Neutrophil (primary cell): Measurements from ENCODE around the gene ADPGK.
"Not testable (repeated sequence)": the region's sequence is repeated elsewhere in the genome, so short reads cannot be mapped to it uniquely, and the experiment has no call there.

ENCODE experiments used
- H3K27ac ChIP-seq: fragments of 200-600 bp; sonication (generic); 2 replicates; pipeline ENCODE4 v1.5.1; 2016; ENCODE audit warnings: mild to moderate bottlenecking, moderate library complexity
- H3K27me3 ChIP-seq: fragments of 200-600 bp; sonication (generic); 2 replicates; pipeline ENCODE4 v1.6.0; 2016; ENCODE audit warnings: mild to moderate bottlenecking
- H3K36me3 ChIP-seq: fragments of 200-600 bp; sonication (generic); 2 replicates; pipeline ENCODE4 v1.5.1; 2017
- H3K4me1 ChIP-seq, 2 experiments: fragments of 200-600 bp in 1 of 2; sonication (generic) in 1 of 2; 1 replicate in 1 of 2; 2 replicates in 1 of 2; pipeline versions ENCODE4 v1.5.1 to v1.6.1; 2013 to 2016; ENCODE audit warnings: low read depth in 1 of 2, low read length in 1 of 2, mild to moderate bottlenecking in 1 of 2, moderate library complexity in 1 of 2; ENCODE audit not compliant: control insufficient read depth in 1 of 2, insufficient read depth in 1 of 2
- H3K4me3 ChIP-seq, 2 experiments: fragments of 200-600 bp in 1 of 2; sonication (generic) in 1 of 2; 1 replicate in 1 of 2; 2 replicates in 1 of 2; pipeline ENCODE4 v1.5.1; 2013 to 2016; ENCODE audit warnings: low read depth in 1 of 2, low read length in 1 of 2, mild to moderate bottlenecking in 1 of 2, moderate library complexity in 1 of 2
- H3K9me3 ChIP-seq: fragments of 200-600 bp; sonication (generic); 2 replicates; pipeline ENCODE4 v1.5.1; 2016
- TF ChIP-seq, protein P1 (sequence below): fragments of 200-600 bp; sonication (generic); IDR thresholded peaks from 2 replicates; pipeline ENCODE4 v1.5.1; 2016; ENCODE audit warnings: antibody characterized with exemption

Gene ADPGK

GRCh38 chr15:72733941-72734738, 49.4 kb downstream of the ADPGK start:
- no peaks in the 10 kb centered on the region for H3K27me3 ChIP-seq
- H3K4me3 ChIP-seq = no peak overlapping the region
- H3K36me3 ChIP-seq = peaks cover 46% of the 10 kb centered on the region
- H3K9me3 ChIP-seq = no peaks in the 10 kb centered on the region
- H3K27ac ChIP-seq = no peak overlapping the region
- no peaks in the 10 kb centered on the region for H3K4me1 ChIP-seq
- TF ChIP-seq, protein P1, sequence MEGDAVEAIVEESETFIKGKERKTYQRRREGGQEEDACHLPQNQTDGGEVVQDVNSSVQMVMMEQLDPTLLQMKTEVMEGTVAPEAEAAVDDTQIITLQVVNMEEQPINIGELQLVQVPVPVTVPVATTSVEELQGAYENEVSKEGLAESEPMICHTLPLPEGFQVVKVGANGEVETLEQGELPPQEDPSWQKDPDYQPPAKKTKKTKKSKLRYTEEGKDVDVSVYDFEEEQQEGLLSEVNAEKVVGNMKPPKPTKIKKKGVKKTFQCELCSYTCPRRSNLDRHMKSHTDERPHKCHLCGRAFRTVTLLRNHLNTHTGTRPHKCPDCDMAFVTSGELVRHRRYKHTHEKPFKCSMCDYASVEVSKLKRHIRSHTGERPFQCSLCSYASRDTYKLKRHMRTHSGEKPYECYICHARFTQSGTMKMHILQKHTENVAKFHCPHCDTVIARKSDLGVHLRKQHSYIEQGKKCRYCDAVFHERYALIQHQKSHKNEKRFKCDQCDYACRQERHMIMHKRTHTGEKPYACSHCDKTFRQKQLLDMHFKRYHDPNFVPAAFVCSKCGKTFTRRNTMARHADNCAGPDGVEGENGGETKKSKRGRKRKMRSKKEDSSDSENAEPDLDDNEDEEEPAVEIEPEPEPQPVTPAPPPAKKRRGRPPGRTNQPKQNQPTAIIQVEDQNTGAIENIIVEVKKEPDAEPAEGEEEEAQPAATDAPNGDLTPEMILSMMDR = no peak

GRCh38 chr15:72732516-72732915, 51.0 kb downstream of the ADPGK start:
- H3K36me3 ChIP-seq = peaks cover 31% of the 10 kb centered on the region

DNA sequence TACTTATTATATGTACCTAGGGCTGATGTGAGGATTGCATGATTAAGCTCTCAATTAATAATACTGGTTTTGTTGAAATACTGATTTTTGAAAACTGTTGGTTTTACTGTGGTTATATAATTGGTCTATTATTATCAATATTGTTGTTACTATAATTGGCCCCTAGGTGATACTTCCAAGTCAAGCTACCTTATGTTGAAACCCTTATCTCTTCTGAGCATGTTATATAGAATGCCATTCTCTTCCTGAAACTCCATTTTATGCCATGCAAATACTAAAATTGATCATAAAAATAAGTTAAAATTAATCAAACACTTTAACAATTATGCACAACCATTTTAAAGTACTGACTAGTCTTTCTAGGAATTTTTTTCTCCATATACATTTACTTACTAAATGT, 51.5 kb downstream of the ADPGK start:
- no peaks in the 10 kb centered on the region for H3K9me3 ChIP-seq
- no peak overlapping the region for H3K4me3 ChIP-seq
- H3K27ac ChIP-seq = no peak overlapping the region
- H3K27me3 ChIP-seq = no peaks in the 10 kb centered on the region
- H3K36me3 ChIP-seq = peaks cover 27% of the 10 kb centered on the region
- no peaks in the 10 kb centered on the region for H3K4me1 ChIP-seq
- TF ChIP-seq, protein P1 = no peak

More at GRCh38 chr15:72732516-72732915, 51.0 kb downstream of the ADPGK start:
- Histone ChIP-seq H3K27me3 (no peaks in the 10 kb centered on the region), H3K4me1 (no peaks in the 10 kb centered on the region), H3K9me3 (no peaks in the 10 kb centered on the region), H3K27ac (no peak overlapping the region), H3K4me3 (no peak overlapping the region)
- TF ChIP-seq, protein P1 = no peak

- TF ChIP-seq, protein P1 = no peak
- H3K27ac ChIP-seq = no peak overlapping the region
- H3K9me3 ChIP-seq = no peaks in the 10 kb centered on the region
- H3K36me3 ChIP-seq = peaks cover 5% of the 10 kb centered on the region
- H3K4me1 ChIP-seq = no peaks in the 10 kb centered on the region
- no peak overlapping the region for H3K4me3 ChIP-seq
- no peaks in the 10 kb centered on the region for H3K27me3 ChIP-seq
Observed at GRCh38 chr15:72728821-72729220, 54.7 kb downstream of the ADPGK start.

DNA sequence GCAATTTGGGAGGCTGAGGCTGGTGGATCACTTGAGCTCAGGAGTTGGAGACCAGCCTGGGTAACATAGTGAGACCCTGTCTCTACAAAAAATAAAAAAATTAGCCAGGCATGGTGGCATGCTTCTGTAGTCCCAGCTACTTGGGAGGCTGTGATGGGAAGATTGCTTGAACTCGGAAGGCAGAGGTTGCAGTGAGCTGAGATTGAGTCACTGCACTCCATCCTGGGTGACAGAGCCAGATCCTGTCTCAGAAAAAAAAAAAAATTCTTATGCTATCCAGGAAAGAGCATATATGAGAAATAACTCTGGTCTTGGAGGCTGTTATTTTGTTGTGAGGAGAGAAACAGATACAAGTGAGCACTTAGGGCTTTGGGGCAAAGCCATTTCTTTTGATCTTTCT, 55.3 kb downstream of the ADPGK start:
- not testable (repeated sequence) for H3K36me3 ChIP-seq, H3K27ac ChIP-seq, H3K4me1 ChIP-seq, H3K4me3 ChIP-seq, H3K9me3 ChIP-seq, H3K27me3 ChIP-seq

DNA sequence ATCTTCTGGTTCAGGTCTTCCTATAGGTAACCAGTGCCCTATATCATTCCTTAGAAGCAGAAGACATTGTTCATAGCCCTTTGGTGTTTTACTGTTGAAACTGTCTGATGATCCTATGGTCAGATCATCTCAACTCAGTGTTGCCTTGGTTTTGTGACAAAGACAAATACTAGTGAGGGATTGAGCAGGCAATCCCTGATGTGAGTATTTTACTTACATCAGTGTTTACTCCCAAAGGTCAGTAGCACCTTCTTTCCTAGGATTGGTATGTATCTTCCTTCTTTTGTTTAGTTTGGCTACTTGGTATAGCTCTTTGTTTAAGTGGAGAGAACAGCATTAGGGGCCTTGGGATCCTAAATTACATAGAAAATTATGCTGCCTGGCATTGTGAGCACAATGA, 56.4 kb downstream of the ADPGK start:
- Histone ChIP-seq H3K4me1 (no peaks in the 10 kb centered on the region), H3K4me3 (no peak overlapping the region), H3K9me3 (no peaks in the 10 kb centered on the region), H3K27ac (no peak overlapping the region), H3K27me3 (no peaks in the 10 kb centered on the region), H3K36me3 (peaks cover 5% of the 10 kb centered on the region)
- TF ChIP-seq, protein P1 = no peak

DNA sequence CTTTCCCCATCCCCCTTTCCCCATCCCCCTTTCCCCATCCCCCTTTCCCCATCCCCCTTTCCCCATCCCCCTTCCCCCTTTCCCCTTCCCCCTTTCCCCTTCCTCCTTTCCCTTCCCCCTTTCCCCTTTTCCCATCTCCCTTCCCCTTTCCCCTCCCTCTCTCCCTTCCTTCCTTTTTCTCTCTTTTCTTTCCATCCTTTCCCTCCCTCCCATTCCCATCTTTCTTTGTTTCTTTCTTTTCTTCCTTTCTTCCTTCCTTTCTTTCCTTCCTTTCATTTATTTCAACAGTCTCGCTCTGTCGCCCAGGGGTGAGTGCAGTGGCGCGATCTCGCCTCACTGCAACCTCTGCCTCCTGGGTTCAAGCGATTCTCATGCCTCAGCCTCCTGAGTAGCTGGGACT, 57.7 kb downstream of the ADPGK start:
- not testable (repeated sequence) for H3K4me1 ChIP-seq, H3K27ac ChIP-seq, H3K9me3 ChIP-seq, H3K36me3 ChIP-seq, H3K27me3 ChIP-seq, H3K4me3 ChIP-seq
